Kidney epithelial cell (primary cell): ENCODE data around the gene R3HDM2. TPM values are rescaled to one million over a fixed set of nuclear protein-coding genes. Genes with fewer than 3 reads are reported as not detected.

Experiments used
- DNase-seq: peaks from one replicate; pipeline ENCODE4 v3.0.0-alpha.2; 2010; ENCODE audit warnings: low read depth
- H3K27me3 ChIP-seq: 2 replicates; pipeline ENCODE4 v1.6.0; 2011; ENCODE audit warnings: low read length; ENCODE audit not compliant: control insufficient read depth, insufficient read depth
- H3K36me3 ChIP-seq: 2 replicates; pipeline ENCODE4 v1.5.1; 2011; ENCODE audit warnings: low read length; ENCODE audit not compliant: control insufficient read depth, insufficient read depth
- H3K4me3 ChIP-seq: 2 replicates; pipeline ENCODE4 v1.5.1; 2011; ENCODE audit warnings: low read depth, mild to moderate bottlenecking, control low read depth, low read length
- CTCF ChIP-seq: IDR thresholded peaks from 2 replicates; pipeline ENCODE4 v1.5.1; 2011; ENCODE audit warnings: mild to moderate bottlenecking, moderate library complexity, low read length, control low read depth, inconsistent platforms; ENCODE audit not compliant: insufficient read depth, poor library complexity, severe bottlenecking
- total RNA-seq: library from RNA; depleted of rRNA; stranded (reverse); fragments of >200 nt; gene quantifications from 2 replicates; pipeline ENCODE4 v1.2.3, GENCODE V29; 2015

R3HDM2 gene
- total RNA-seq, 1 donor from 2014 or later: 18.5 TPM

DNA sequence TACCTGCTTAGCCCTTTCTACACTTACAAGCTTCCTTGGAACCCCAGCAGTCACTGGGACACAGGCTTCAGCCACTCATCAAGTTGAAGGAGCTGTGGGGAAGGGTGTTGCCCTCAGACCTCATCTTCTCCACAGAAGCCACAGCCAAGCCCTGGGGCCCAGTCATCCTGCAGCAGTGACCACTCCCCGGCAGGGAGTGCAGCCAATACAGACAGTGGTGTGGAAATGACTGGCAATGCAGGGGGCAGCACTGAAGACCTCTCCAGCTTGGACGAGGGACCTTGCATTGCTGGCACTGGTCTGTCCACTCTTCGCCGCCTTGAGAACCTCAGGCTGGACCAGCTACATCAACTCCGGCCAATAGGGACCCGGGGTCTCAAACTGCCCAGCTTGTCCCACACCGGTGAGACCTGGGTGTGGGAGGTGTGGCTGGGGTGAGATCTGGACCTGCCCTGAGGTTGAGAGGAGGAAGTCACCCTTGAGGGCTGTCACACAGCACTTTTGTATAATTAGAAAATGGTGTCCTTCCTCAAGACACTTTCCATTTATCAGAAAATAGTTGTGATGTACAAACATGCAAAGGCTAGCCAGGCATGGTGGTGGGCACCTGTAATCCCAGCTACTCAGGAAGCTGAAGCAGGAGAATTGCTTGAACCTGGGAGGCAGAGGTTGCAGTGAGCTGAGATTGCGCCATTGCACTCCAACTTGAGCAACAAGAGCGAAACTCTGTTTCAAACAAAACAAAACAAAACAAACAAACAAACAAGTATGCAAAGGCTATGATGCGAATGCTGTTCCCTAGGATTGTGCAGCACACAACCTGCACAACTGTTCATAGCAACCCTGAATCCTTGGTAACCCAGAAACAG, 38.7 kb upstream of the R3HDM2 start:
- TF ChIP-seq CTCF: no peak
- DNase-seq: no peak
- no peak overlapping the region for H3K4me3 ChIP-seq
- no peaks in the 10 kb centered on the region for H3K36me3 ChIP-seq
- peaks cover 52% of the 10 kb centered on the region for H3K27me3 ChIP-seq

DNA sequence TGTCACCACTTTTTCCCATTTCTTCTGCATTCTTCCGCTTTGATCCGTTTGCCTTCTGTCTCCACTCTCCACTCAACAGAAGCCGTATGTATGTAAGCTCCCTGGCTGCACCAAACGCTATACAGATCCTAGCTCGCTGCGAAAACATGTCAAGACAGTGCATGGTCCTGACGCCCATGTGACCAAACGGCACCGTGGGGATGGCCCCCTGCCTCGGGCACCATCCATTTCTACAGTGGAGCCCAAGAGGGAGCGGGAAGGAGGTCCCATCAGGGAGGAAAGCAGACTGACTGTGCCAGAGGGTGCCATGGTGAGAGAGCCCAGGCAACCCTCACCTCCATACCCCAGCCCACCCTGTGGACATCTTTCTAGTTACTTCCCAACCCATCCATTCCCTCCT, 37.1 kb upstream of the R3HDM2 start:
- H3K27me3 ChIP-seq: peaks cover 42% of the 10 kb centered on the region
- TF ChIP-seq CTCF: no peak
- DNase-seq: no peak
- H3K36me3 ChIP-seq: no peaks in the 10 kb centered on the region
- H3K4me3 ChIP-seq: no peak overlapping the region

DNA sequence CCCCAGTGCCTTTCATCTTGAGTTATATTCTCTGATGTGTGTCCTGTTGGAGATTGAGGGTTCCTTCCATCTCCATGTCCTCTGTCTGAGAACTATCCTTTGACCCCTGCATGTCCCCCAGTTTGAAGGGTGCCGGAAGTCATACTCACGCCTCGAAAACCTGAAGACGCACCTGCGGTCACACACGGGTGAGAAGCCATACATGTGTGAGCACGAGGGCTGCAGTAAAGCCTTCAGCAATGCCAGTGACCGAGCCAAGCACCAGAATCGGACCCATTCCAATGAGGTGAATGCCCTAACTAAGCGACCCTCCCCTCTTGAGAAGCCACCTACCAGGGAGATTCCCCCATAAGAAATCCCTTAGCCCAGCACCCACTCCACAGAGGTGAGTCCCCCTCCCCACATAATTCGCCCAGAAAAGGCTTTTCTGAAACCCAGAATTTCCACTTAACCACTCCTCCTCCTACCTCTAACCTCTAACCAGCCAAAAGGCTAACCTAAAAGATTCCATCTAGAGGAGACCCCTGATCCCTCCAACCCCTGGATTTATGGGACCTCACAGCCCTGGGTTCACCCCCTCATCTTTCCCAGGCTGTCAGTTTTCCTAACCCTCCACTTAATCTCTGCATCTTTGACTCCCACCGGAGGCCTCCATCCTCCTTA, 36.5 kb upstream of the R3HDM2 start:
- no peaks in the 10 kb centered on the region for H3K36me3 ChIP-seq
- H3K4me3 ChIP-seq: no peak overlapping the region
- no peak for TF ChIP-seq CTCF
- peaks cover 38% of the 10 kb centered on the region for H3K27me3 ChIP-seq
- no peak for DNase-seq

DNA sequence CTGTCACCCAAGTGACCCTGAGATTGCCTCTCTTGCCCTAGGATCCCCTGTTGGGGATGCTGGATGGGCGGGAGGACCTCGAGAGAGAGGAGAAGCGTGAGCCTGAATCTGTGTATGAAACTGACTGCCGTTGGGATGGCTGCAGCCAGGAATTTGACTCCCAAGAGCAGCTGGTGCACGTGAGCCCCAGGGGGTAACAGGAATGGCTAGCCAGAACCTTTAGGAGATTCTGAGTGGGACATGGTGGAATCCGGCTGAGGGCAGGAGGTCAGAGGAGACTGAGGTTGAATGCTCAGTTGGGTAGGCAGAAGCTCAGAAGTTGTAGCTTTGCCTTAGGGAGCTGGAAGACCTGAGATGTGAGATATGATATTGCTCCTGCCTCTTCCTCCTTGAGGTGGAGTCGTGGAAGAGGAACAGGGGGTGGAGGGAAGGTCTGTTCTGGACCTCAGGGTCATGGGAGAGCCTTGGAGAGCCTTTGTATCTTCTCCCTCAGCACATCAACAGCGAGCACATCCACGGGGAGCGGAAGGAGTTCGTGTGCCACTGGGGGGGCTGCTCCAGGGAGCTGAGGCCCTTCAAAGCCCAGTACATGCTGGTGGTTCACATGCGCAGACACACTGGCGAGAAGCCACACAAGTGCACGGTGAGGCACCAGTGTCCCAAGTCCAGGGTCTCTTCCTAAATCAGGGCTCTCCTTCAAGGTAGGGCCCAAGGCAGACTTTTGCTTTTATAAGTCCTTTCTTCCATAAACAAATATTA, 35.1 kb upstream of the R3HDM2 start:
- Histone ChIP-seq H3K27me3 (peaks cover 29% of the 10 kb centered on the region), H3K36me3 (no peaks in the 10 kb centered on the region), H3K4me3 (no peak overlapping the region)
- no peak for TF ChIP-seq CTCF
- DNase-seq: no peak

DNA sequence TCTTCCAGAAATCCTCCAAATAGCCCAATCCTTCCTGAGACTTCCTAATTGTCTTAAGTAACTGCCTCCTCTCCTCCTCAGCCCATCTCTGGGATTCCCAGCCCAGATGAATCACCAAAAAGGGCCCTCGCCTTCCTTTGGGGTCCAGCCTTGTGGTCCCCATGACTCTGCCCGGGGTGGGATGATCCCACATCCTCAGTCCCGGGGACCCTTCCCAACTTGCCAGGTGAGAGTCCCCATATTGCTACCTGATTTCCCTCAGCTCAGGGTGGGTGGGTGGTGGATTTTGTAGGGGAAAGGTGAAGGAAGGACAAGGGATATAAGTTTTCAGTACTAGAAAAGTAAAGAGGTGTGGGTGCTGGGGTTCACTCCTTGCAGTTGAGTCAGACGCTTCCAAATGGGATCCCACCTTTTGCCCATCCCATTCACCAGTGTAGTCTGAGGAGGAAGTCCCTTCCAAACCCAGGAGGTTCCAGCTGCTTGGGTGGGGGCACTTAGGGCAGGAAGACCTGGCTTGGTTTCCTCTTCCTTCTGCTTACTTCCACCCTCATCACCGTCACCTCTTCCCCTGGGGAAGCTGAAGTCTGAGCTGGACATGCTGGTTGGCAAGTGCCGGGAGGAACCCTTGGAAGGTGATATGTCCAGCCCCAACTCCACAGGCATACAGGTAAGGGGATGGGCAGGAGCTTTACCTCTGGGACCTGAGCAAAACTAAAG, 34.3 kb upstream of the R3HDM2 start:
- no peaks in the 10 kb centered on the region for H3K36me3 ChIP-seq
- peaks cover 24% of the 10 kb centered on the region for H3K27me3 ChIP-seq
- TF ChIP-seq CTCF: no peak
- no peak overlapping the region for H3K4me3 ChIP-seq
- DNase-seq: no peak
